DND-41 (cell line): ENCODE measurements around the gene SNPH.

ENCODE experiments used
- ATAC-seq: fragments of 200-7000 bp; cut with Tn5 transposase; 3 replicates; pipeline ENCODE4 v1.9.1; 2021; ENCODE audit warnings: low read depth; ENCODE audit not compliant: insufficient read depth
- DNase-seq: peaks from one replicate; pipeline ENCODE4 v3.0.0-alpha.2; 2020
- H2AFZ ChIP-seq: 2 replicates; pipeline ENCODE4 v1.6.0; 2012; ENCODE audit warnings: low read depth, low read length
- H3K27ac ChIP-seq: 2 replicates; pipeline ENCODE4 v1.5.1; 2012; ENCODE audit warnings: low read length, inconsistent platforms
- H3K27me3 ChIP-seq: fragments of 200-600 bp; sonication (generic); 2 replicates; pipeline ENCODE4 v1.6.0; 2012; ENCODE audit warnings: low read length, mild to moderate bottlenecking, inconsistent platforms; ENCODE audit not compliant: insufficient read depth, poor library complexity
- H3K36me3 ChIP-seq: 2 replicates; pipeline ENCODE4 v1.5.1; 2012; ENCODE audit warnings: low read length, inconsistent platforms; ENCODE audit not compliant: insufficient read depth
- H3K4me1 ChIP-seq: 2 replicates; pipeline ENCODE4 v1.5.1; 2012; ENCODE audit warnings: mild to moderate bottlenecking, low read length; ENCODE audit not compliant: insufficient read depth
- H3K4me2 ChIP-seq: 2 replicates; pipeline ENCODE4 v1.6.0; 2012; ENCODE audit warnings: mild to moderate bottlenecking, moderate library complexity, low read length, inconsistent platforms; ENCODE audit not compliant: insufficient read depth
- H3K4me3 ChIP-seq, 2 experiments: fragments of 200-600 bp in 1 of 2; shearing (Covaris generic) in 1 of 2; 2 replicates each; pipeline ENCODE4 v1.5.1; 2012 to 2016; ENCODE audit warnings: inconsistent platforms in 2 of 2, low read length in 2 of 2, mild to moderate bottlenecking in 2 of 2, low read depth in 1 of 2, moderate library complexity in 1 of 2
- H3K79me2 ChIP-seq: 2 replicates; pipeline ENCODE4 v1.6.0; 2012; ENCODE audit warnings: low read length, inconsistent platforms; ENCODE audit not compliant: insufficient read depth
- H3K9ac ChIP-seq: 2 replicates; pipeline ENCODE4 v1.6.0; 2012; ENCODE audit warnings: low read depth, mild to moderate bottlenecking, inconsistent platforms, low read length, moderate library complexity
- H3K9me3 ChIP-seq: 2 replicates; pipeline ENCODE4 v1.5.1; 2012; ENCODE audit warnings: low read length, moderate library complexity, mild to moderate bottlenecking, inconsistent platforms; ENCODE audit not compliant: insufficient read depth, severe bottlenecking
- H4K20me1 ChIP-seq: 2 replicates; pipeline ENCODE4 v1.6.0; 2012; ENCODE audit warnings: low read length; ENCODE audit not compliant: insufficient read depth
- CTCF ChIP-seq: IDR thresholded peaks from 2 replicates; pipeline ENCODE4 v1.5.1; 2012; ENCODE audit warnings: borderline replicate concordance, low read length, moderate library complexity, mild to moderate bottlenecking; ENCODE audit not compliant: poor library complexity, severe bottlenecking; ENCODE audit errors: extremely low read depth
- EZH2 ChIP-seq: IDR thresholded peaks from 3 replicates; pipeline ENCODE4 v1.6.1; 2012; ENCODE audit warnings: borderline replicate concordance, low read depth, mild to moderate bottlenecking, moderate library complexity, low read length, inconsistent platforms; ENCODE audit not compliant: severe bottlenecking

SNPH gene

GRCh38 chr20:1327827-1328679 lies 62.0 kb downstream of the SNPH start:
- Histone ChIP-seq H3K9me3 (no peaks in the 10 kb centered on the region), H3K4me3 (no peak overlapping the region), H4K20me1 (peaks cover 63% of the 10 kb centered on the region), H3K4me1 (peaks cover 41% of the 10 kb centered on the region), H3K79me2 (peaks cover 73% of the 10 kb centered on the region), H3K36me3 (peaks cover 44% of the 10 kb centered on the region), H3K27ac (no peak overlapping the region; the same call in 1 of the 2 replicates), H3K4me2 (peak overlapping the region; percentile 89; the same call in 1 of the 2 replicates), H2AFZ (no peak overlapping the region), H3K9ac (no peak overlapping the region), H3K27me3 (no peaks in the 10 kb centered on the region)
- TF ChIP-seq EZH2 (no peak), CTCF (no peak)
- no peak for ATAC-seq
- DNase-seq: peak; percentile 5

- ATAC-seq: no peak
- peak; percentile 2 for DNase-seq
- H3K36me3 ChIP-seq: peaks cover 51% of the 10 kb centered on the region
- H3K27me3 ChIP-seq: no peaks in the 10 kb centered on the region
- H3K4me2 ChIP-seq: peak within 1 kb of the TSS; percentile 89; the same call in 1 of the 2 replicates
- no peak within 1 kb of the TSS for H3K27ac ChIP-seq
- no peak within 1 kb of the TSS for H2AFZ ChIP-seq
- H4K20me1 ChIP-seq: peaks cover 69% of the 10 kb centered on the region
- no peak for TF ChIP-seq CTCF
- no peak for TF ChIP-seq EZH2
- H3K79me2 ChIP-seq: peaks cover 73% of the 10 kb centered on the region
- peaks cover 41% of the 10 kb centered on the region for H3K4me1 ChIP-seq
- H3K9ac ChIP-seq: no peak within 1 kb of the TSS
- H3K4me3 ChIP-seq: no peak within 1 kb of the TSS
- H3K9me3 ChIP-seq: no peaks in the 10 kb centered on the region
Observed at GRCh38 chr20:1328680-1329330, 62.7 kb downstream of the SNPH start, which contains the start of gene SDCBP2. TSS of gene SDCBP2 (minus strand) at chr20:1329139. CDS start at chr20:1320416, 8,723 bp downstream.

- H3K9me3 ChIP-seq: no peaks in the 10 kb centered on the region
- H3K79me2 ChIP-seq: peaks cover 78% of the 10 kb centered on the region
- H3K4me2 ChIP-seq: no peak overlapping the region
- peaks cover 78% of the 10 kb centered on the region for H4K20me1 ChIP-seq
- H3K9ac ChIP-seq: no peak overlapping the region
- H3K27me3 ChIP-seq: no peaks in the 10 kb centered on the region
- H2AFZ ChIP-seq: no peak overlapping the region
- H3K4me1 ChIP-seq: peaks cover 33% of the 10 kb centered on the region
- peaks cover 58% of the 10 kb centered on the region for H3K36me3 ChIP-seq
- no peak overlapping the region for H3K4me3 ChIP-seq
- ATAC-seq: no peak
- H3K27ac ChIP-seq: 0 out of 2 replicates have a peak overlapping the region, but pooled peaks have one; percentile 12
- no peak for TF ChIP-seq EZH2
- no peak for TF ChIP-seq CTCF
- peak; percentile 11 for DNase-seq
Observed at GRCh38 chr20:1330075-1330830, 64.2 kb downstream of the SNPH start.
